Mucosa of descending colon (tissue), 3 donors: ENCODE measurements around the gene LATS2. TPM values are rescaled to one million over a fixed set of nuclear protein-coding genes. Genes with fewer than 3 reads are reported as not detected.

Source experiments
- ATAC-seq: fragments of 200-7000 bp; cut with Tn5 transposase; one replicate; pipeline ENCODE4 v1.9.1; 2020; ENCODE audit warnings: mild to moderate bottlenecking, moderate library complexity
- DNase-seq, 3 donors: peaks; one replicate each; pipeline ENCODE4 v3.0.0-alpha.2; 2020
- H3K36me3 ChIP-seq: fragments of 200-600 bp; one replicate; pipeline ENCODE4 v1.8.0; 2021; ENCODE audit warnings: low read depth, mild to moderate bottlenecking
- H3K4me1 ChIP-seq: fragments of 200-600 bp; one replicate; pipeline ENCODE4 v1.8.0; 2021; ENCODE audit warnings: low read depth, mild to moderate bottlenecking
- H3K4me3 ChIP-seq: fragments of 200-600 bp; one replicate; pipeline ENCODE4 v1.8.0; 2021; ENCODE audit warnings: mild to moderate bottlenecking
- H3K9me3 ChIP-seq: fragments of 200-600 bp; one replicate; pipeline ENCODE4 v1.8.0; 2021; ENCODE audit warnings: mild to moderate bottlenecking
- CTCF ChIP-seq: fragments of 200-600 bp; IDR thresholded peaks from one replicate; pipeline ENCODE4 v1.8.0; 2022; ENCODE audit warnings: antibody characterized with exemption, mild to moderate bottlenecking
- intact Hi-C, 2 donors: fragments of 100-400 bp; cut with DNase I in 1 of 2; cut with micrococcal nuclease in 1 of 2; formaldehyde crosslinking; loops; one replicate each; pipeline versions ENCODE4 v1.11.0 to v1.11.1; 2022; cut with DNase I, micrococcal nuclease
- total RNA-seq, 3 donors: library from RNA; stranded (reverse); fragmentation: NEBNext Ultra II Directional in 2 of 3; extraction: Animal tissue kit (Norgen Biotek cat#: 25700) in 2 of 3; gene quantifications; one replicate each; pipeline versions ENCODE4 v1.2.1 to v1.2.4, GENCODE V29; 2021 to 2023
- donor health status: DM: no; HTN: no; CAD: no; lungs with moderate emphysema.
- donor health status: DM: no; HTN: no; CAD: no.
- donor health status: DM: no; HTN: yes; CAD: no.

LATS2 gene
- total RNA-seq, 3 donors from 2014 or later, result 9.1 to 25.9 (median 10.3) TPM

DNA sequence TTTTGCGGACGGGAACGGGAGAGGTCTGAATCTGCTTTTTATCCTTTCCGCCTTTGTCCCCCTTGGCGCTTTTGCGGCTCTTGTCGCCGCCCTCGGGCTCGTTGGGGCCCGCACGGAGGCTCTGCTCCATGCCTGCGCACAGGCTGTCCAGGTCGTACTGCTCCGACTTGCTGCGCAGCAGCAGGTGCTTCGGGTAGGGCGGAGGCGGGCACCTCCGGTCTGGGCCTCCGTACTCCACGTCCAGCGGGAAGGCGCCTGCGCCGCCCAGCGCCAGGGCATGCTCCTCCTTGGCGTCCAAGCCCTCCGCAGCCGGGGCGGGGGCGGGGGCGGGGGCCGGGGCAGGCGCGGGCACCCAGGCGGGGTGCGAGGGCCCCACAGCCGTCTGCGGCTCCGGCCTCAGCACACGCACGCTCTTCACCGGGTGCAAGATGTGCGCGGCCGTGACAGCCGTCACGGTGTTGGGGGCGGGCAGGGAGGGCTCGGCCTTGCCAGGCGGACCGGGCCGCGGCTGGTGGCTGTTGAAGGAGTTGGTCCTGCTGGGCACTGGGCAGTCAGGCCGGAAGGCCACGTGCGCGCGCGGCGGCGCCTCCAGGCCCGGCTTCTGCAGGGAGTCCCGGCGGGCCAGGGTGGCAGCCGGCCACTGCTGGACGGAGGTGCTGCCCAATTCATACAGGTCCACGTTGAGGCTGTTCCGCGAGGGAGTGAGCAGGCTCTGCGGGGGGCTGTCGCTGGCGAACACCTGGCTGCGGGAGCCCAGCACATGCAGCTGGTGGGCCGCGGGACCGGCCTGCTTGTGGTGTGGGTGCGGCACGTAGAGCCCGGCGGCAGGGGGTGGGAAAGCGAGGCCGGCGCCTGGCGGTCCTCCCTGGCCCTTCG is 73.1 kb downstream of the LATS2 start:
- no peak for TF ChIP-seq CTCF
- DNase-seq (no peak), ATAC-seq (no peak)
- intact Hi-C loops, result no loop called here
- no peaks in the 10 kb centered on the region for H3K4me1 ChIP-seq
- peaks cover 3% of the 10 kb centered on the region for H3K36me3 ChIP-seq
- no peak overlapping the region for H3K4me3 ChIP-seq
- H3K9me3 ChIP-seq, result no peaks in the 10 kb centered on the region

DNA sequence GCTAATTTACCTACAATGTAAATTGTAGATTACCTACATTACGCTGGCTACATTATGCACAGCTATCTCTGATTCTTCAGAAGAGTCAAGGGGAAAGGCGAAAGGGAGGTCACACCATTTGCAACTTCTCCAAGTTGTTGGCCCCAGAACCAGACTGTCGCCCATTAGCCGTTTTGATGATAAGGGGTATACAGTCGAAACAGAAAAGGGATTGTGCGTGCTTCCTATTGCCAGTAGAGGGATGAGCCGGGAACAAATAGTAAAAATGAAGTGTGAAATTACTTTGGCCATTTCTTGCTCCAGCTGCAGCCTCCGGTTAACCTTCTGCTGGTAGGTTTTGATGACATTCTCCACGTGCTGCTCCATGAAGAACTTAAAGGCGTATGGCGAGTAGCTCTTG is 73.8 kb downstream of the LATS2 start:
- no peak for ATAC-seq
- H3K9me3 ChIP-seq, result no peaks in the 10 kb centered on the region
- TF ChIP-seq CTCF, result no peak
- DNase-seq, result no peak
- peaks cover 3% of the 10 kb centered on the region for H3K36me3 ChIP-seq
- no peaks in the 10 kb centered on the region for H3K4me1 ChIP-seq
- intact Hi-C loops, result no loop called here
- H3K4me3 ChIP-seq, result no peak overlapping the region

- ATAC-seq, result no peak
- peaks cover 3% of the 10 kb centered on the region for H3K36me3 ChIP-seq
Measured at GRCh38 chr13:20984879-20985278, 76.5 kb downstream of the LATS2 start.

GRCh38 chr13:20983386-20983785 is 78.0 kb downstream of the LATS2 start:
- ATAC-seq (no peak), DNase-seq (no peak)
- Histone ChIP-seq H3K9me3 (no peaks in the 10 kb centered on the region), H3K36me3 (no peaks in the 10 kb centered on the region), H3K4me3 (no peak overlapping the region), H3K4me1 (no peaks in the 10 kb centered on the region)
- TF ChIP-seq CTCF, result no peak
- intact Hi-C loops, result no loop called here

More at GRCh38 chr13:20984879-20985278, 76.5 kb downstream of the LATS2 start:
- no peak overlapping the region for H3K4me3 ChIP-seq
- TF ChIP-seq CTCF, result no peak
- intact Hi-C loops, result no loop called here
- DNase-seq, result no peak
- no peaks in the 10 kb centered on the region for H3K4me1 ChIP-seq
- H3K9me3 ChIP-seq, result no peaks in the 10 kb centered on the region

- ATAC-seq, result no peak
- intact Hi-C loops, result no loop called here
- Histone ChIP-seq H3K4me3 (no peak overlapping the region), H3K4me1 (no peaks in the 10 kb centered on the region), H3K9me3 (no peaks in the 10 kb centered on the region), H3K36me3 (no peaks in the 10 kb centered on the region)
- no peak for DNase-seq
- no peak for TF ChIP-seq CTCF
Measured at GRCh38 chr13:20981370-20982095, 79.9 kb downstream of the LATS2 start.
